Measurements from ENCODE around the gene SLC6A18. TPM values are rescaled to one million over a fixed set of nuclear protein-coding genes. Genes with fewer than 3 reads are reported as not detected.

Gene SLC6A18
- polyA plus RNA-seq, 1 of the 3 experiments (the other 2 are of a cell fraction) = not detected

GRCh38 chr5:1223278-1223670 is 1.9 kb upstream of the SLC6A18 start (continued):
- TF ChIP-seq, protein P1, sequence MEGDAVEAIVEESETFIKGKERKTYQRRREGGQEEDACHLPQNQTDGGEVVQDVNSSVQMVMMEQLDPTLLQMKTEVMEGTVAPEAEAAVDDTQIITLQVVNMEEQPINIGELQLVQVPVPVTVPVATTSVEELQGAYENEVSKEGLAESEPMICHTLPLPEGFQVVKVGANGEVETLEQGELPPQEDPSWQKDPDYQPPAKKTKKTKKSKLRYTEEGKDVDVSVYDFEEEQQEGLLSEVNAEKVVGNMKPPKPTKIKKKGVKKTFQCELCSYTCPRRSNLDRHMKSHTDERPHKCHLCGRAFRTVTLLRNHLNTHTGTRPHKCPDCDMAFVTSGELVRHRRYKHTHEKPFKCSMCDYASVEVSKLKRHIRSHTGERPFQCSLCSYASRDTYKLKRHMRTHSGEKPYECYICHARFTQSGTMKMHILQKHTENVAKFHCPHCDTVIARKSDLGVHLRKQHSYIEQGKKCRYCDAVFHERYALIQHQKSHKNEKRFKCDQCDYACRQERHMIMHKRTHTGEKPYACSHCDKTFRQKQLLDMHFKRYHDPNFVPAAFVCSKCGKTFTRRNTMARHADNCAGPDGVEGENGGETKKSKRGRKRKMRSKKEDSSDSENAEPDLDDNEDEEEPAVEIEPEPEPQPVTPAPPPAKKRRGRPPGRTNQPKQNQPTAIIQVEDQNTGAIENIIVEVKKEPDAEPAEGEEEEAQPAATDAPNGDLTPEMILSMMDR (IDR thresholded peaks at IDR 0.05) = no peak
- TF ChIP-seq, protein P2, sequence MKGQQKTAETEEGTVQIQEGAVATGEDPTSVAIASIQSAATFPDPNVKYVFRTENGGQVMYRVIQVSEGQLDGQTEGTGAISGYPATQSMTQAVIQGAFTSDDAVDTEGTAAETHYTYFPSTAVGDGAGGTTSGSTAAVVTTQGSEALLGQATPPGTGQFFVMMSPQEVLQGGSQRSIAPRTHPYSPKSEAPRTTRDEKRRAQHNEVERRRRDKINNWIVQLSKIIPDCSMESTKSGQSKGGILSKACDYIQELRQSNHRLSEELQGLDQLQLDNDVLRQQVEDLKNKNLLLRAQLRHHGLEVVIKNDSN (IDR thresholded peaks at IDR 0.05; ENCODE audit: borderline replicate concordance, low read depth) = no peak
- no peak for TF ChIP-seq NFIC (IDR thresholded peaks at IDR 0.05; ENCODE audit: borderline replicate concordance)

- no peaks in the 10 kb centered on the region for H3K79me2 ChIP-seq (ENCODE audit: insufficient read depth)
- no peaks in the 10 kb centered on the region for H3K4me1 ChIP-seq (ENCODE audit: control insufficient read depth in 1 of 2, insufficient read depth in 2 of 2, low read depth in 1 of 2, low read length in 1 of 2)
- H3K27ac ChIP-seq (ENCODE audit: low read depth in 2 of 2, low read length in 1 of 2) = no peak overlapping the region
- ChIA-PET POLR2A (no interaction called here), CTCF (interaction anchor here (1.1 kb wide), 1 partner anchor 16 kb away, joined by 5 read pairs; no protein-coding TSS in a partner anchor)
- H3K4me3 ChIP-seq (ENCODE audit: low read depth in 2 of 2, low read length in 1 of 2) = no peak overlapping the region
- no peak overlapping the region for H2AFZ ChIP-seq (ENCODE audit: low read depth)
- DNase-seq = no peak
- H3K4me2 ChIP-seq = no peak overlapping the region
- TF ChIP-seq USF2 (IDR thresholded peaks at IDR 0.05; ENCODE audit: borderline replicate concordance, low read depth, low read length) (no peak), ELF1 (IDR thresholded peaks at IDR 0.05) (no peak), RAD21 (IDR thresholded peaks at IDR 0.05; ENCODE audit: low read length) (no peak), PBX3 (IDR thresholded peaks at IDR 0.05) (no peak), RFX5 (IDR thresholded peaks at IDR 0.05; ENCODE audit: low read length) (no peak), SIN3A (IDR thresholded peaks at IDR 0.05; ENCODE audit: borderline replicate concordance, low read depth, low read length) (no peak), EZH2phosphoT487 (IDR thresholded peaks at IDR 0.05; ENCODE audit: borderline replicate concordance, low read depth) (no peak), TEAD4 (IDR thresholded peaks at IDR 0.05; ENCODE audit: borderline replicate concordance, insufficient read depth) (no peak)
- TF ChIP-seq, protein P3, sequence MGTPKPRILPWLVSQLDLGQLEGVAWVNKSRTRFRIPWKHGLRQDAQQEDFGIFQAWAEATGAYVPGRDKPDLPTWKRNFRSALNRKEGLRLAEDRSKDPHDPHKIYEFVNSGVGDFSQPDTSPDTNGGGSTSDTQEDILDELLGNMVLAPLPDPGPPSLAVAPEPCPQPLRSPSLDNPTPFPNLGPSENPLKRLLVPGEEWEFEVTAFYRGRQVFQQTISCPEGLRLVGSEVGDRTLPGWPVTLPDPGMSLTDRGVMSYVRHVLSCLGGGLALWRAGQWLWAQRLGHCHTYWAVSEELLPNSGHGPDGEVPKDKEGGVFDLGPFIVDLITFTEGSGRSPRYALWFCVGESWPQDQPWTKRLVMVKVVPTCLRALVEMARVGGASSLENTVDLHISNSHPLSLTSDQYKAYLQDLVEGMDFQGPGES (IDR thresholded peaks at IDR 0.05; ENCODE audit: low read depth, low read length) = no peak
- TF ChIP-seq, protein P2 (IDR thresholded peaks at IDR 0.05; ENCODE audit: borderline replicate concordance, low read depth) = no peak
- no peak overlapping the region for H3K9ac ChIP-seq
- H3F3A ChIP-seq (replicated peaks; ENCODE audit: insufficient read depth) = peaks cover 6% of the 10 kb centered on the region
- 9% methylated on average over 6 of the region's 15 CpGs for WGBS (ENCODE audit: low lambda C conversion rate)
- no peaks in the 10 kb centered on the region for H4K20me1 ChIP-seq (ENCODE audit: insufficient read depth)
- H3K36me3 ChIP-seq (replicated peaks in 1 of 2; ENCODE audit: control insufficient read depth in 1 of 2, insufficient read depth in 2 of 2, low read length in 1 of 2) = no peaks in the 10 kb centered on the region
- peaks cover 16% of the 10 kb centered on the region; the same call in 1 of the 2 replicates for H3K27me3 ChIP-seq (ENCODE audit: insufficient read depth)
- no peaks in the 10 kb centered on the region for H3K9me2 ChIP-seq
- no peaks in the 10 kb centered on the region for H3K9me3 ChIP-seq
Observed at GRCh38 chr5:1224631-1225030, 550 bp upstream of the SLC6A18 start.

All from SK-N-SH (cell line).